Measurements from ENCODE around the gene S1PR1. TPM values are rescaled to one million over a fixed set of nuclear protein-coding genes. Genes with fewer than 3 reads are reported as not detected.

Gene S1PR1
- total RNA-seq, 1 experiment from 2014 or later: 0.24 TPM

DNA sequence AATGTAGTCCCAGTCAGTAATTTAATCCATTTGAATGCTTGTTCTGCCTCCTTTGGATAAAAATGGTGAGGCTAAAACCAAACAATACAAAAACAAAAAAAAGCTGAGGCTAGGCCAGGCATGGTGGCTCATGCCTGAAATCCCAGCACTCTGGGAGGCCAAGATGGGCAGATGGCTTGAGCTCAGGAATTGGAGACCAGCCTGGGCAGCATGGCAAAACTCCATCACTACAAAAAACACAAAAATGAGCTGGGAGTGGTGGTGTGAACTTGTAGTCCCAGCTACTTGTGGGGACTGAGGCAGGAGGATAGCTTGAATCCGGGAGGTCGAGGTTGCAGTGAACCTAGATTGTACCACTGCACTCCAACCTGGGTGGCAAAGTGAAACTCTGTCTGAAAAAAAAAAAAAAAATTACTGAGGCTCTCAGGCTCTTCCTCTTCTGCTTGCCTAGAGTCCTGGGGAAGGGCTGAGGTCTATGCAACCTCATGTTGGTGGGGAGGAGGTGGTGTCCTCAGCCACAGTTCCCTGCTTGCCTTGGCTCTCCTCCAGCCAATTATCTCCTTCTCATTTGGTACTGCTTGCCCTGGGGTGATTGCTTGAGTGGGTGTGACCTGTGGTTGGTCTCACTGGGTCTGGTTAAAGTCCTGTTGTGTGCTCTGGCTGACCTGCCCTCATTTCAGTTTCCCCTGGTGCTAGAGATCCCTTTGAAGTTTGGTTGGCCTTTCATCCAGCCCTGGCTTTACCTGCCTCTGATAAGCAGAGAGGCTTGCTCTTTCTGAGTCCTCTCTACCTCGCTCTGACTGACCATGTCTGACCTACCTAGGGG lies 20.9 kb downstream of the S1PR1 start:
- Histone ChIP-seq H3K14ac (ENCODE audit: insufficient read depth, low read length) (no peak overlapping the region), H2BK12ac (ENCODE audit: insufficient read length, low read depth, low read length) (no peak overlapping the region), H4K91ac (ENCODE audit: insufficient read length, low read depth, low read length) (no peak overlapping the region), H2AFZ (ENCODE audit: low read length) (no peak overlapping the region), H2BK5ac (ENCODE audit: insufficient read length, low read length) (no peak overlapping the region), H4K8ac (replicated peaks; ENCODE audit: insufficient read length, low read depth, low read length) (no peak overlapping the region), H3K27ac (ENCODE audit: insufficient read length, low read depth, low read length) (no peak overlapping the region), H3K4me2 (ENCODE audit: insufficient read depth, insufficient read length, low read length) (no peak overlapping the region), H3K23ac (ENCODE audit: insufficient read length, low read depth, low read length) (no peak overlapping the region), H3K79me1 (ENCODE audit: insufficient read depth, low read depth, low read length, poor library complexity, severe bottlenecking) (no peaks in the 10 kb centered on the region), H2AK5ac (ENCODE audit: insufficient read length, low read length) (no peak overlapping the region), H4K20me1 (ENCODE audit: control insufficient read depth, insufficient read depth, insufficient read length) (no peaks in the 10 kb centered on the region), H3K79me2 (ENCODE audit: insufficient read depth, low read length) (no peaks in the 10 kb centered on the region), H2BK15ac (ENCODE audit: low read depth, low read length) (no peak overlapping the region), H3K9me3 (ENCODE audit: control insufficient read depth, low read depth, low read length) (no peaks in the 10 kb centered on the region), H4K5ac (ENCODE audit: insufficient read length, low read depth, low read length) (no peak overlapping the region), H2BK120ac (ENCODE audit: low read depth, low read length, poor library complexity, severe bottlenecking) (no peak overlapping the region), H3K27me3 (ENCODE audit: insufficient read depth, low read length) (no peaks in the 10 kb centered on the region), H3K4me1 (ENCODE audit: insufficient read depth, low read length) (no peaks in the 10 kb centered on the region; the same call in 1 of the 2 replicates), H3T11ph (ENCODE audit: low read length) (no peak overlapping the region), H3K56ac (ENCODE audit: insufficient read length, low read depth, low read length) (no peak overlapping the region), H2BK20ac (ENCODE audit: low read depth, low read length, poor library complexity, severe bottlenecking) (no peak overlapping the region), H3K23me2 (ENCODE audit: insufficient read length, low read depth, low read length, poor library complexity, severe bottlenecking) (no peaks in the 10 kb centered on the region), H3K4ac (ENCODE audit: low read depth, low read length) (no peak overlapping the region), H3K9ac (ENCODE audit: extremely low read depth, insufficient read length, low read length) (no peak overlapping the region), H3K18ac (ENCODE audit: insufficient read length, low read depth, low read length) (no peak overlapping the region)
- TF ChIP-seq, protein P1, sequence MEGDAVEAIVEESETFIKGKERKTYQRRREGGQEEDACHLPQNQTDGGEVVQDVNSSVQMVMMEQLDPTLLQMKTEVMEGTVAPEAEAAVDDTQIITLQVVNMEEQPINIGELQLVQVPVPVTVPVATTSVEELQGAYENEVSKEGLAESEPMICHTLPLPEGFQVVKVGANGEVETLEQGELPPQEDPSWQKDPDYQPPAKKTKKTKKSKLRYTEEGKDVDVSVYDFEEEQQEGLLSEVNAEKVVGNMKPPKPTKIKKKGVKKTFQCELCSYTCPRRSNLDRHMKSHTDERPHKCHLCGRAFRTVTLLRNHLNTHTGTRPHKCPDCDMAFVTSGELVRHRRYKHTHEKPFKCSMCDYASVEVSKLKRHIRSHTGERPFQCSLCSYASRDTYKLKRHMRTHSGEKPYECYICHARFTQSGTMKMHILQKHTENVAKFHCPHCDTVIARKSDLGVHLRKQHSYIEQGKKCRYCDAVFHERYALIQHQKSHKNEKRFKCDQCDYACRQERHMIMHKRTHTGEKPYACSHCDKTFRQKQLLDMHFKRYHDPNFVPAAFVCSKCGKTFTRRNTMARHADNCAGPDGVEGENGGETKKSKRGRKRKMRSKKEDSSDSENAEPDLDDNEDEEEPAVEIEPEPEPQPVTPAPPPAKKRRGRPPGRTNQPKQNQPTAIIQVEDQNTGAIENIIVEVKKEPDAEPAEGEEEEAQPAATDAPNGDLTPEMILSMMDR (conservative IDR thresholded peaks at IDR 0.05): no peak
- DNase-seq: no peak
- peaks cover 17 to 24% of the 10 kb centered on the region in 2 experiments for H3K4me1 Mint-ChIP-seq
- no peaks in the 10 kb centered on the region for H3K36me3 Mint-ChIP-seq (ENCODE audit: insufficient read depth in 1 of 3, low read depth in 3 of 3)
- no peaks in the 10 kb centered on the region for H3K27me3 Mint-ChIP-seq (ENCODE audit: low read depth)
- WGBS (ENCODE audit: extremely low coverage, insufficient read length, low lambda C conversion rate): no CpG with 5 or more reads among the region's 3 CpGs
- no peak overlapping the region for H3K27ac Mint-ChIP-seq
- no peak overlapping the region; a peak in 1 of 5 replicates for H3K4me3 Mint-ChIP-seq
- H3K9me3 Mint-ChIP-seq: no peaks in the 10 kb centered on the region

Measured in H9 (cell line).